Measurements from ENCODE around the gene RORB.
"Not testable (repeated sequence)": the region's sequence is repeated elsewhere in the genome, so short reads cannot be mapped to it uniquely, and the experiment has no call there.

The RORB gene

GRCh38 chr9:74517188-74517587 is 20.1 kb downstream of the RORB start:
- DNase-seq: no peak

GRCh38 chr9:74519419-74519818 is 22.3 kb downstream of the RORB start:
- no peak for DNase-seq

GRCh38 chr9:74521009-74521408 is 23.9 kb downstream of the RORB start:
- no peak for DNase-seq

- DNase-seq: no peak
These were observed 27.2 kb downstream of the RORB start for GRCh38 chr9:74524289-74524688.

GRCh38 chr9:74526215-74526614 is 29.1 kb downstream of the RORB start:
- DNase-seq: no peak

GRCh38 chr9:74527718-74528117 is 30.6 kb downstream of the RORB start:
- no peak for DNase-seq

GRCh38 chr9:74528207-74528606 is 31.1 kb downstream of the RORB start:
- DNase-seq: no peak

GRCh38 chr9:74530458-74530857 is 33.3 kb downstream of the RORB start:
- DNase-seq: not testable (repeated sequence)

- DNase-seq: no peak
These were observed 36.1 kb downstream of the RORB start for GRCh38 chr9:74533253-74533652.

- DNase-seq: no peak
These were observed 37.7 kb downstream of the RORB start for GRCh38 chr9:74534841-74535240.

- no peak for DNase-seq
These were observed 46.0 kb downstream of the RORB start for GRCh38 chr9:74543145-74543544.

GRCh38 chr9:74551266-74551665 is 54.1 kb downstream of the RORB start:
- no peak for DNase-seq

GRCh38 chr9:74554751-74555419 is 57.8 kb downstream of the RORB start:
- DNase-seq: no peak

GRCh38 chr9:74555565-74555964 is 58.4 kb downstream of the RORB start:
- no peak for DNase-seq

- DNase-seq: no peak
These were observed 59.5 kb downstream of the RORB start for GRCh38 chr9:74556685-74557084.

GRCh38 chr9:74557571-74557970 is 60.4 kb downstream of the RORB start:
- DNase-seq: no peak

GRCh38 chr9:74562611-74563010 is 65.5 kb downstream of the RORB start:
- no peak for DNase-seq

GRCh38 chr9:74570879-74571512 is 73.9 kb downstream of the RORB start:
- DNase-seq: no peak

- DNase-seq: no peak
These were observed 76.6 kb downstream of the RORB start for GRCh38 chr9:74573640-74574191.

GRCh38 chr9:74576176-74576575 is 79.0 kb downstream of the RORB start:
- no peak for DNase-seq

GRCh38 chr9:74577956-74578355 is 80.8 kb downstream of the RORB start:
- DNase-seq: no peak

GRCh38 chr9:74589576-74589975 is 92.4 kb downstream of the RORB start:
- no peak for DNase-seq

- DNase-seq: no peak
These were observed 98.2 kb downstream of the RORB start for GRCh38 chr9:74595286-74595685.

GRCh38 chr9:74598874-74599273 is 101.7 kb downstream of the RORB start:
- no peak for DNase-seq

Measured in activated T-cell treated with anti-CD3 and anti-CD28 coated beads for 4 hours (primary cell).